SK-N-SH (cell line): ENCODE measurements around the gene HEATR3. TPM values are rescaled to one million over a fixed set of nuclear protein-coding genes. Genes with fewer than 3 reads are reported as not detected.
A peak's percentile ranks its signal among the peaks of the same experiment; 100 is the strongest.

Source experiments
- CTCF ChIA-PET: fragments of 300-600, 350-600 bp; formaldehyde crosslinking; extraction: SDS; loops from one replicate; lab custom pipeline; 2021; lab: Yijun Ruan, JAX
- POLR2A ChIA-PET: fragments of 350-600 bp; sonication (Branson Sonifier 250); formaldehyde crosslinking; extraction: SDS; loops from one replicate; lab custom pipeline; 2020; ENCODE audit warnings: antibody characterized with exemption, inconsistent platforms; lab: Yijun Ruan, JAX
- DNase-seq: peaks from one replicate; pipeline ENCODE4 v3.0.0; 2012
- H2AFZ ChIP-seq: fragments of 200-600 bp; sonication (generic); 2 replicates; pipeline ENCODE4 v1.8.1; 2016; ENCODE audit warnings: antibody characterized with exemption, mild to moderate bottlenecking, low read depth
- H3F3A ChIP-seq: fragments of 200-600 bp; sonication (generic); replicated peaks from 2 replicates; pipeline ENCODE3; 2016; ENCODE audit warnings: antibody characterized with exemption, mild to moderate bottlenecking; ENCODE audit not compliant: insufficient read depth
- H3K27ac ChIP-seq, 2 experiments: fragments of 200-500 bp in 1 of 2; fragments of 200-600 bp in 1 of 2; sonication (Bioruptor generic) in 1 of 2; sonication (generic), shearing (Covaris generic) in 1 of 2; 2 replicates each; pipeline versions ENCODE4 v1.5.1 to v1.6.1; 2014 to 2016; ENCODE audit warnings: low read depth in 2 of 2, inconsistent platforms in 1 of 2, low read length in 1 of 2, mild to moderate bottlenecking in 1 of 2, mixed read lengths in 1 of 2
- H3K27me3 ChIP-seq: fragments of 200-600 bp; sonication (generic), shearing (Covaris generic); 2 replicates; pipeline ENCODE4 v1.6.1; 2016; ENCODE audit warnings: mixed run types; ENCODE audit not compliant: insufficient read depth
- H3K36me3 ChIP-seq, 2 experiments: fragments of 200-500 bp in 1 of 2; fragments of 200-600 bp in 1 of 2; sonication (Bioruptor generic) in 1 of 2; sonication (generic) in 1 of 2; replicated peaks in 1 of 2; 2 replicates each; pipeline versions ENCODE3 to v1.5.1; 2014 to 2016; ENCODE audit warnings: low read length in 1 of 2, mild to moderate bottlenecking in 1 of 2; ENCODE audit not compliant: insufficient read depth in 2 of 2, control insufficient read depth in 1 of 2
- H3K4me1 ChIP-seq, 2 experiments: fragments of 200-500 bp in 1 of 2; fragments of 200-600 bp in 1 of 2; sonication (Bioruptor generic) in 1 of 2; sonication (generic), shearing (Covaris generic) in 1 of 2; 2 replicates each; pipeline versions ENCODE4 v1.5.1 to v1.6.1; 2014 to 2016; ENCODE audit warnings: low read depth in 1 of 2, low read length in 1 of 2, mixed run types in 1 of 2; ENCODE audit not compliant: insufficient read depth in 2 of 2, control insufficient read depth in 1 of 2
- H3K4me2 ChIP-seq: fragments of 200-600 bp; sonication (generic), shearing (Covaris generic); 2 replicates; pipeline ENCODE4 v1.6.1; 2017; ENCODE audit warnings: mixed run types
- H3K4me3 ChIP-seq, 2 experiments: fragments of 200-500 bp in 1 of 2; fragments of 200-600 bp in 1 of 2; sonication (Bioruptor generic) in 1 of 2; sonication (generic), shearing (Covaris generic) in 1 of 2; 2 replicates each; pipeline versions ENCODE4 v1.5.1 to v1.8.1; 2014 to 2016; ENCODE audit warnings: low read depth in 2 of 2, inconsistent platforms in 1 of 2, low read length in 1 of 2, mild to moderate bottlenecking in 1 of 2, mixed read lengths in 1 of 2, moderate library complexity in 1 of 2
- H3K79me2 ChIP-seq: fragments of 200-600 bp; sonication (generic); 2 replicates; pipeline ENCODE4 v1.8.1; 2017; ENCODE audit warnings: mild to moderate bottlenecking; ENCODE audit not compliant: insufficient read depth
- H3K9ac ChIP-seq: fragments of 200-600 bp; sonication (generic); 2 replicates; pipeline ENCODE4 v1.6.1; 2017; ENCODE audit warnings: mixed run types
- H3K9me2 ChIP-seq: fragments of 200-600 bp; sonication (generic); 2 replicates; pipeline ENCODE4 v1.6.1; 2017; ENCODE audit warnings: mixed run types
- H3K9me3 ChIP-seq: fragments of 200-600 bp; sonication (generic); 2 replicates; pipeline ENCODE4 v1.6.1; 2017; ENCODE audit warnings: mixed run types, mild to moderate bottlenecking, moderate library complexity
- H4K20me1 ChIP-seq: fragments of 200-600 bp; sonication (generic); 2 replicates; pipeline ENCODE4 v1.6.1; 2017; ENCODE audit warnings: mild to moderate bottlenecking, mixed run types; ENCODE audit not compliant: insufficient read depth
- CHD2 ChIP-seq: fragments of 150-350 bp; IDR thresholded peaks from 2 replicates; pipeline ENCODE4 v1.6.1; 2018; ENCODE audit warnings: low read length; ENCODE audit not compliant: partially characterized antibody
- CTCF ChIP-seq: fragments of 200-600 bp; sonication (generic); IDR thresholded peaks from 2 replicates; pipeline ENCODE4 v1.6.1; 2017; ENCODE audit warnings: antibody characterized with exemption, mild to moderate bottlenecking, moderate library complexity
- FOSL2 ChIP-seq: IDR thresholded peaks from 2 replicates; pipeline ENCODE4 v1.4.0; 2012; ENCODE audit warnings: low read depth, mild to moderate bottlenecking, moderate library complexity, borderline replicate concordance
- GABPA ChIP-seq: IDR thresholded peaks from 2 replicates; pipeline ENCODE4 v1.4.0; 2012; ENCODE audit warnings: low read depth, mild to moderate bottlenecking
- JUND ChIP-seq: IDR thresholded peaks from 2 replicates; pipeline ENCODE4 v1.4.0; 2012
- MAX ChIP-seq: IDR thresholded peaks from 2 replicates; pipeline ENCODE4 v1.4.0; 2012; ENCODE audit warnings: low read depth
- NRF1 ChIP-seq: IDR thresholded peaks from 2 replicates; pipeline ENCODE4 v1.6.1; 2012; ENCODE audit warnings: low read depth, mild to moderate bottlenecking, low read length
- RFX5 ChIP-seq: IDR thresholded peaks from 2 replicates; pipeline ENCODE4 v1.6.1; 2012; ENCODE audit warnings: mild to moderate bottlenecking, improper control_type of control experiment, low read length
- RXRA ChIP-seq: IDR thresholded peaks from 2 replicates; pipeline ENCODE4 v1.4.0; 2012; ENCODE audit warnings: low read depth, mild to moderate bottlenecking, borderline replicate concordance
- TCF12 ChIP-seq: IDR thresholded peaks from 2 replicates; pipeline ENCODE4 v1.4.0; 2012
- YY1 ChIP-seq: IDR thresholded peaks from 2 replicates; pipeline ENCODE4 v1.4.0; 2012; ENCODE audit warnings: low read depth, mild to moderate bottlenecking
- WGBS: methylation state at CpG from one replicate; pipeline ENCODE4 v1.1.6; 2017; ENCODE audit warnings: low lambda C conversion rate; 5-methylcytosine and 5-hydroxymethylcytosine counted together
- polyA plus RNA-seq, 3 experiments: library from polyadenylated mRNA; depleted of rRNA; stranded (reverse); fragments of >200 nt; gene quantifications; 2 replicates each; pipeline ENCODE4 v1.2.3, GENCODE V29; 2012
- TF ChIP-seq, protein P1 (sequence below): IDR thresholded peaks from 2 replicates; pipeline ENCODE4; 2012
- TF ChIP-seq, protein P2 (sequence below): IDR thresholded peaks from 2 replicates; pipeline ENCODE4 v1.4.0; 2012; ENCODE audit warnings: low read depth, borderline replicate concordance

Gene HEATR3
- polyA plus RNA-seq, 1 of the 3 experiments (the other 2 are of a cell fraction), result 10.1 TPM

- Histone ChIP-seq H4K20me1 (no peaks in the 10 kb centered on the region), H3K4me1 (0 out of 4 replicates have a peak, but pooled peaks cover 0 to 3% of the 10 kb centered on the region in 2 experiments), H3K4me2 (no peak overlapping the region), H2AFZ (no peak overlapping the region), H3F3A (peaks cover 25% of the 10 kb centered on the region), H3K79me2 (no peaks in the 10 kb centered on the region), H3K27me3 (no peaks in the 10 kb centered on the region), H3K9me2 (no peaks in the 10 kb centered on the region), H3K9me3 (no peaks in the 10 kb centered on the region), H3K4me3 (no peak overlapping the region), H3K36me3 (peaks cover 29 to 65% of the 10 kb centered on the region in 2 experiments), H3K27ac (no peak overlapping the region), H3K9ac (no peak overlapping the region)
- CTCF ChIA-PET, result no interaction called here
- 85% methylated on average over 6 of the region's 6 CpGs for WGBS
- POLR2A ChIA-PET, result no interaction called here
- no peak for DNase-seq
- TF ChIP-seq RFX5 (no peak), YY1 (no peak)
These were observed 34.3 kb downstream of the HEATR3 start for GRCh38 chr16:50099957-50100648.

DNA sequence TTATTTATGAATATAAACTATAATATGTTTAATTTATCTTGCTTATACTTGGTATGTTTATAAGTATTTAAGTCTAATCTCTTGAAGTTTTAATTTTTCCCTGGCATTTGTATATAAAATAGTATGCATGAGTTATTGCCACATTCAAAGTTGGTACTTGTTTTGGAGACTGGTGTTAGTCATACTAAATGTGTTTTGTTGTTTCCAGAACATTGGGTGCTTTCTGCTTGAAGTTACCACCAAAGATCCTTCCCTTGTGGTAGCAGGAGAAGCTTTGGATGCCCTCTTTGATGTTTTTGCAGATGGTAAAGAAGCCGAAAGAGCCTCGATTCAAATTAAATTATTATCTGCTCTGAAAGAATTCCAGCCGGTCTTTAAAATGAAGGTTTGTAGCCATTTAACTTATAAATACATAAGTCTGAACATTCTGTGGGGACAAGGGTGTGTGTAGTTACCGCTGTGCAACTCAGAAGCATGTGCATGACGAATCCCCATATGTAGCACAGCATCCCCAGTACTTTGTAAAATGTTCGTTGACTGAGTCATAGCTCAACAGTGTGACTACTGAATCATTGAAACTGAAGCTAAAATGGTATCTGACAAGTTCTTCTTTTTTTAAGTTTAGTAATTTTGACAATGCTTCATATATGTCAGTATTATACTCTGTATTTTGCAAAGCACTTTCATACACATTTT, 36.4 kb downstream of the HEATR3 start:
- TF ChIP-seq, protein P1, sequence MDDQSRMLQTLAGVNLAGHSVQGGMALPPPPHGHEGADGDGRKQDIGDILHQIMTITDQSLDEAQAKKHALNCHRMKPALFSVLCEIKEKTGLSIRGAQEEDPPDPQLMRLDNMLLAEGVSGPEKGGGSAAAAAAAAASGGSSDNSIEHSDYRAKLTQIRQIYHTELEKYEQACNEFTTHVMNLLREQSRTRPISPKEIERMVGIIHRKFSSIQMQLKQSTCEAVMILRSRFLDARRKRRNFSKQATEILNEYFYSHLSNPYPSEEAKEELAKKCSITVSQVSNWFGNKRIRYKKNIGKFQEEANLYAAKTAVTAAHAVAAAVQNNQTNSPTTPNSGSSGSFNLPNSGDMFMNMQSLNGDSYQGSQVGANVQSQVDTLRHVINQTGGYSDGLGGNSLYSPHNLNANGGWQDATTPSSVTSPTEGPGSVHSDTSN, result peak; percentile 53
- TF ChIP-seq FOSL2, result peak; percentile 72; the same call in 1 of the 2 replicates
- 0 out of 2 replicates have a peak, but pooled peaks have one; percentile 27 for TF ChIP-seq MAX
- TF ChIP-seq TCF12, result peak; percentile 56
- no peak for TF ChIP-seq NRF1
- TF ChIP-seq JUND, result peak; percentile 51
- no peak for TF ChIP-seq CHD2
- TF ChIP-seq, all 33 proteins: peak for 5

DNA sequence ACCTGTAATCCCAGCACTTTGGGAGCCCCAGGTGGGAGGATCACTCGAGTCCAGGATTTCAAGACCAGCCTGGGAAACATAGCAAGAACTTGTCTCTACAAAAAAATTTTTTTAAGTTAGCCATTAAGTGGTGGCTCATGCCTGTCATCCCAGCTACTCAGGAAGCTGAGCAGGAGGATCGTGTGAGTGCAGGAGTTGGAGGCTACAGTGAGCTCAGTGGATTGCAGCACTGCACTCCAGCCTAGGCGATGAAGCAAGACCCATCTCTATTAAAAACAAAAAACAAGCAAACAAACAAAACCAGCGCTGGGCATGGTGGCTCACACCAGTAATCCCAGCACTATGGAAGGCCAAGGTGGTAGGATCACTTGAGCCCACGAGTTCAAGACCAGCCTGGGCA, 38.0 kb downstream of the HEATR3 start:
- no peaks in the 10 kb centered on the region for H3K9me2 ChIP-seq
- peaks cover 38 to 73% of the 10 kb centered on the region in 2 experiments for H3K36me3 ChIP-seq
- no peak for DNase-seq
- no peak overlapping the region for H3K4me3 ChIP-seq
- H3K79me2 ChIP-seq, result no peaks in the 10 kb centered on the region
- no peak overlapping the region for H3K9ac ChIP-seq
- no peaks in the 10 kb centered on the region for H3K9me3 ChIP-seq
- H3K4me2 ChIP-seq, result no peak overlapping the region
- ChIA-PET CTCF (no interaction called here), POLR2A (no interaction called here)
- no peaks in the 10 kb centered on the region for H4K20me1 ChIP-seq
- WGBS, result 79% methylated on average over 4 of the region's 5 CpGs
- no peak overlapping the region for H2AFZ ChIP-seq
- no peaks in the 10 kb centered on the region for H3K27me3 ChIP-seq
- H3K4me1 ChIP-seq, result no peaks in the 10 kb centered on the region
- H3K27ac ChIP-seq, result no peak overlapping the region
- no peaks in the 10 kb centered on the region for H3F3A ChIP-seq
- TF ChIP-seq MAX (no peak), GABPA (no peak), CTCF (no peak), RXRA (no peak), FOSL2 (no peak)
- TF ChIP-seq, protein P2, sequence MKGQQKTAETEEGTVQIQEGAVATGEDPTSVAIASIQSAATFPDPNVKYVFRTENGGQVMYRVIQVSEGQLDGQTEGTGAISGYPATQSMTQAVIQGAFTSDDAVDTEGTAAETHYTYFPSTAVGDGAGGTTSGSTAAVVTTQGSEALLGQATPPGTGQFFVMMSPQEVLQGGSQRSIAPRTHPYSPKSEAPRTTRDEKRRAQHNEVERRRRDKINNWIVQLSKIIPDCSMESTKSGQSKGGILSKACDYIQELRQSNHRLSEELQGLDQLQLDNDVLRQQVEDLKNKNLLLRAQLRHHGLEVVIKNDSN, result no peak
- TF ChIP-seq, protein P1, result no peak

More for the DNA sequence above, 36.4 kb downstream of the HEATR3 start:
- peak overlapping the region in 1 of 2 experiments; percentile 56; a peak in 2 of 4 replicates for H3K27ac ChIP-seq
- ChIA-PET CTCF (no interaction called here), POLR2A (no interaction called here)
- H3K27me3 ChIP-seq, result no peaks in the 10 kb centered on the region
- H3K9me2 ChIP-seq, result no peaks in the 10 kb centered on the region
- H4K20me1 ChIP-seq, result no peaks in the 10 kb centered on the region
- no peak overlapping the region for H3K9ac ChIP-seq
- peaks cover 38 to 77% of the 10 kb centered on the region in 2 experiments for H3K36me3 ChIP-seq
- H3F3A ChIP-seq, result peaks cover 5% of the 10 kb centered on the region
- H3K4me3 ChIP-seq, result no peak overlapping the region
- H3K4me1 ChIP-seq, result no peaks in the 10 kb centered on the region
- no peak overlapping the region for H2AFZ ChIP-seq
- no peaks in the 10 kb centered on the region for H3K79me2 ChIP-seq
- no peak for DNase-seq
- WGBS, result 76% methylated on average over 6 of the region's 6 CpGs
- H3K4me2 ChIP-seq, result no peak overlapping the region
- H3K9me3 ChIP-seq, result no peaks in the 10 kb centered on the region
